Superior temporal gyrus (tissue), 1 donor: ENCODE measurements around the gene KCNMB4.

ENCODE experiments used
- DNase-seq: peaks from one replicate; pipeline ENCODE4 v3.0.0-alpha.2; 2016; ENCODE audit errors: extremely low spot score

Gene KCNMB4, protein sequence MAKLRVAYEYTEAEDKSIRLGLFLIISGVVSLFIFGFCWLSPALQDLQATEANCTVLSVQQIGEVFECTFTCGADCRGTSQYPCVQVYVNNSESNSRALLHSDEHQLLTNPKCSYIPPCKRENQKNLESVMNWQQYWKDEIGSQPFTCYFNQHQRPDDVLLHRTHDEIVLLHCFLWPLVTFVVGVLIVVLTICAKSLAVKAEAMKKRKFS

DNA sequence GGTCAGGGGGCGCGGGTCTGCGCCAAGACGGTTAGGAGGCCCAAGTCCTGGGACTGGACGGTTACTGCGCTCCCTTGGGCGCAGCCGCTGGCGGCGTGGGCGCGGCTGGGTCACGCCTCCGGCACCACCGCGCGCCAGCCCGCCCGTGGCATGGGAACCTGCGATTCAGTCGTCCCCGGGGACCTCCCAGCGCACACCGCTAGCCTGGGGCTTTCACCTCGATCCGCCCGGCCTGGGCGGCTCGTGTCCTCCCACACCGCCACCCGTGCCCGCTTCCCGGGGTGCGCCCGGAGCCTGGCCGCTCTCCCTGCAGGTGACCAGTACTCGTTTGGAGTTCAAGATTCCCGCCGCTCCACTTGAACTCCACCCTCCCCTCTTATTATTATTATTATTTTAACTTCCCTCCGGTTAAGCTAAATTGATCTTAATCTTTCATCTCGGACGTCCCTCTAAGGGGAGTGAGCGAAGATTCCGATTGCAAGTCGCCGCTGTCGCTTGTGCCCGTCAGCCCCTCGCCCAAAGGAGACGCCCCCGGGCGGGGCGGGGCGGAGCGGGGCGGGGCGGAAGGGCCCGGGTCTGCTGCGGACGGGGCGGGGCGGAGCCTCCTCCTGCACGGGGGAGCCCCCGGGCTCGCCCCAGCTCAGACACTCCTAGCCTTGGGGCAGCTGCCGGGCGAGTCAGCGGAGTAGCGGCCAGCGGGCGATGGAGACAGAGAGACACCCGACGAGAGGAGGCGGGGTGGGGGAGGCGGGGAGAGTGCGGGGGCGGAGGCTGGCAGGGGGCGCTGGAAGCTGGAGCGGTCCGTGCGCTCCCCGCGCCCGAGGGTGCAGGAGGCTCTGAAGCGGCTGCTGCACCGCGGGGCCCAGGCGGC is at the start of gene KCNMB4:
TSS of gene KCNMB4 (plus strand) at position 643 of the 871 bp plus-strand sequence. CDS start 445 bp downstream, outside the sequence.
- peak; percentile 67 for DNase-seq

DNA sequence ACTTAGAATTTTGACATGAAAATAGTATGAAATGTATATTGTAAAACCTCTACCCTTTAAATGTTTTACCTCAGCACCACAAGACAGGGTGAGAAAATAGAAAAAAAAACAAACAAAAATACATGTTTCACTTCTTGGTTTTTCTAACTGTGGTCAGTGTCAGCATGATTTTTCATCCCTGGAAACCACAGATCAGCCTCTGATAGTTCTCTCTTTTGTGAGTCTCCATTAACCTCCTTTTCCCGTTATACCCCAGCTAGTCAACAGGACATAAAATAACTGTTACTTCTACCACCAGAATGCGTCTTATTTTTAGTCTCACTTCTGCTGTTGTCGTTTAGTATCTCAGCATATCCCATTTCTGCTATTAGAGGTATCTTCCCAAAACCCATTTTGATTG is 48.3 kb upstream of the KCNMB4 start:
- DNase-seq: no peak

DNA sequence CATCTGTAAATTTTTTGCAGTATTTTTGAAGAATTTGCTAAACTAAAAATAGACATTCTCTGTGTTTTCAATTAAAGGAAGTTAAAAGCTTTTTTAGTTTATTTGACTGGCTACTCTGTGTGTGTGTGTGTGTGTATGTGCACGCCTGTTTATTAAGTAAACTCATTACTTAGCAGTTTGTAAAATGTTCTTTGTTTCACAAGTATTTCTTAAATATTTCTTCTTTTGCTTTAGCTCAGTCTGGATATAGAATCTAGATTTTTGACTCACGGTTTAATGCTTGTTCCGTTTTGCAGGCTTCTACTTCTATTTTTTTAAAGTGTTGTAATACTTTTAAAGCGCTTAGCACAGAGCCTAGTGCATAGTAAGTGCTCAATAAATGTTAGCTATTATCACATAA is 46.5 kb upstream of the KCNMB4 start:
- DNase-seq: no peak

DNA sequence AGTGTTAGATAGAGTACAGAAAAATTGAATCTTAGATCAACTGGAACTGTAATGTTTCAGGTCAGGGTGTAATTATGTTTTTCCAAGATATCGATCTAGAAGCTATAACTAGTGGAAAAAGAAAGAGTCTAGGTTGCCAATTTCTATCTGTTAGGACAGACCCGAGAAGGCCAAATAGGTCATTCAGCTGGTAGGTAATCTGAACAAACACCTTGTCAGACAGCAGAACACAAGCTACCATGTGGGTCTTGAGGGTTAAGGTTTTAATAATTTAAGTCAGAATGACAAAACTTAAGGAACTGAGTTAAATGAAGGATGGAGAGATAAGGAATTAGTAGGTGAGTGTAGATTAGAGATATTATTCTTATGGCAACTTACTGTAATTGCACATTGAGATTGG is 44.9 kb upstream of the KCNMB4 start:
- DNase-seq: no peak

DNA sequence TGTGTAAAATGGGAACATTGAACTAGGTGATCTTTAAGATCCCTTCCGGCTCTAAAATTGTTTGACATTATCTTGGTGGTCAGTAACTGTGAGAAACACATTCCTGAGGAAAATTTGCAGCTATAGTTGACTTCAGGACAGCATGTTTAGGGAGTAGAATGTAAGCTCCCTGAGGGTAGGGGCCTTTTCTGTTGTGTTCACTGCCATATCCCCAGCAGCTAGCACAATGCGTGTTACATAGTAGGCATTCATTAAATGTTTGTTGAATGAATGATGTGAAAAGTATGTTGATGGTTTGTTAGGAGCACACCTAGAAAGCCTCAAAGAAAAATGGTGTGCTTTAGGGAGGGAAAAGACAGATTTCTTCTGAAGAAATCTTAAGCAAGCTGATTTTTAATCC is 38.5 kb upstream of the KCNMB4 start:
- no peak for DNase-seq

DNA sequence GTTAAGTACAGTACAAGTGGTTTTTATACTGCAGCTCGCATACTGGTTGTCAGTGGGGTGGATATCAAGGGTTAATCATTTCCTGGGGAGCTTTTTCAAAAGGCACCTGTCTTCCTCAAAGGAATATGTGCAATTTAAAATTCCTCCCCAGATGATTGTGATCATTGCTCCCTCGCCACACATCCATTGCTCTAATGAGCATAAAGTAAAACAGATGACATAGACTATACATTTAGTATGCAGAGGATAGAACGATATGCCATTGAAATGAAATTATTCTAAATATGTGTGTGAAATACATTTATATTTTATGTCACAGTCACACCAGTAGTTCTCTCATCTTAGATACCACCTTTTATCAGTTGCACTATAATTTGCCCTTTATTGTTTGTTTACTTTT is 36.4 kb upstream of the KCNMB4 start:
- DNase-seq: no peak

DNA sequence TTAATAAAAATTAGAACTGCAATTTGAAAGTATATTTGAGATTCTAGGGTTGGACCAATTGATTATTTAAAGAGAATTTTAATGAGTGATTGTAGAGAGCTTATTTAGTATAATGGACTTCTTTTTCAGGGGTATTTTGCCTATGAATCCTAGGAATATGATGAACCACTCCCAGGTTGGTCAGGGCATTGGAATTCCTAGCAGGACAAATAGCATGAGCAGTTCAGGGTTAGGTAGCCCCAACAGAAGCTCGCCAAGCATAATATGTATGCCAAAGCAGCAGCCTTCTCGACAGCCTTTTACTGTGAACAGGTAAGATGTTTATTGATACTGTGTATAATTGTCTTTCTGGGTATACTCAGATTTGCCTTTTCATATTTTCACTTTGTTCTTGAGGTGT is 35.9 kb upstream of the KCNMB4 start:
- DNase-seq: no peak

DNA sequence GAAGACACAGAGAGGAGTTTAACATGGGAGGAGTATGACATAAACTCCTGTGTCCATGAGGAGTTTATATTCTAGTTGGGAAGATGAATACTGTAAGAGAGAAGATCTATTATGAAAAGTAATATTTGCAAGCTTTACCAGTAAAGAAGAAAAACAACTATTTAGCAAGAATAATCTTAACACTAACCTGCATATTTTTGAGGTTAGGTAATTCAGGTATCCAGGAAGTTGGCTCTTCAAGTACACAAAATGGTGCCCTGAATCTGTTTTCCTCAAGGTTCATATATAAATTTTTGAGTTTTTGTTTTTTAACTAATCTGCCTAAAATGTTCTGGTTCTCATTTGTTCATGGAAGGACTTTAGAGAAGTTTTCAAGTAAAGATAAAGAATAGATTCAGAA is 33.9 kb upstream of the KCNMB4 start:
- DNase-seq: no peak

DNA sequence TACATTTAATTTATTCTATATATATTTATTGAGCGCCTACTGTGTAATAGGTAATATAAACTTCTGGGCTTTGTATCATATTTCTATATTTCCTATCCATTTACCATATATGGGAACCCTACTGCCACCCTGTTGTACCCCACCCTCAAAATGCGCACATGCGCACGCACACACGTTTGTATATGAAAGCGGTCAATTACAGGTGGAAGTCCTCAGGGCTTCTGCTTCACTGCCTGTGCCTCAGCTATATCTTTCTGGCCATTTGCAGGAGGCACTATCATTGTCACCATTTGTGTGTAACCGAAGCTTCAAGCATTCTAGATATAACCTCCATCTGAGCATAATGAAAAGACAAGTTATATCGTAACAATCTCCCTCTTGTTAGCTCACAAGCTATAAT is 31.3 kb upstream of the KCNMB4 start:
- DNase-seq: no peak

DNA sequence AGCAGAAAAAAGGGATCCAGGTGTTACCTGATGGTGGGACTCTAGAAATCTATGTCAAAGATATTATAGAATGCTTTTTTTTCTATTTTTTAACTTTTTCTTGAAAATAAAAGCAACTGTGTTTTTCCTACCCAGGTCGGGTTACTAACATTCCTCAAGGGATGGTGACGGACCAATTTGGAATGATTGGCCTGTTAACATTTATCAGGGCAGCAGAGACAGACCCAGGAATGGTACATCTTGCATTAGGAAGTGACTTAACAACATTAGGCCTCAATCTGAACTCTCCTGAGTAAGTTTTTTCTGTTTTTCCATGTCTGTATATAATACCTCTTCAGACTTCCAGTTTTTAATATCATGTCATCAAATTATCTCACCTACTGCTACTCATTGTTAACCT is 27.6 kb upstream of the KCNMB4 start:
- DNase-seq: no peak

DNA sequence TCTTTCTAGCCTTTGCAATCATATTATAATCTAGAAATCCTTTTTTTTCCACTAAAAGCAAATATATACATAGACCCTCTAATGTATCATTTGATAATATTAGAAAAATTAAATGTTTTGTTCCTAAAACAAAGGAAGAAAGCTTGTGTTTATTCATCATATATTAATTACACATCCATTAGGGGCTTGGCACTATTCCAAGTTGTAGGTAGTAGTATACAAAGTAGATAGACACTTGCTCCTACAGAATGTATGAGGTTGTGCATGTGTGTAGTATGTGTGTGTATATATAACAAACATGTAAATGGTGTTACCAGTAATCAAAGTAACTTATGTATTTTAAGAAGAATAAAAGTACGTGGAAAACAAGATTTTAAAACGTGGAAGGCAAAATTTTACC is 15.0 kb upstream of the KCNMB4 start:
- no peak for DNase-seq

DNA sequence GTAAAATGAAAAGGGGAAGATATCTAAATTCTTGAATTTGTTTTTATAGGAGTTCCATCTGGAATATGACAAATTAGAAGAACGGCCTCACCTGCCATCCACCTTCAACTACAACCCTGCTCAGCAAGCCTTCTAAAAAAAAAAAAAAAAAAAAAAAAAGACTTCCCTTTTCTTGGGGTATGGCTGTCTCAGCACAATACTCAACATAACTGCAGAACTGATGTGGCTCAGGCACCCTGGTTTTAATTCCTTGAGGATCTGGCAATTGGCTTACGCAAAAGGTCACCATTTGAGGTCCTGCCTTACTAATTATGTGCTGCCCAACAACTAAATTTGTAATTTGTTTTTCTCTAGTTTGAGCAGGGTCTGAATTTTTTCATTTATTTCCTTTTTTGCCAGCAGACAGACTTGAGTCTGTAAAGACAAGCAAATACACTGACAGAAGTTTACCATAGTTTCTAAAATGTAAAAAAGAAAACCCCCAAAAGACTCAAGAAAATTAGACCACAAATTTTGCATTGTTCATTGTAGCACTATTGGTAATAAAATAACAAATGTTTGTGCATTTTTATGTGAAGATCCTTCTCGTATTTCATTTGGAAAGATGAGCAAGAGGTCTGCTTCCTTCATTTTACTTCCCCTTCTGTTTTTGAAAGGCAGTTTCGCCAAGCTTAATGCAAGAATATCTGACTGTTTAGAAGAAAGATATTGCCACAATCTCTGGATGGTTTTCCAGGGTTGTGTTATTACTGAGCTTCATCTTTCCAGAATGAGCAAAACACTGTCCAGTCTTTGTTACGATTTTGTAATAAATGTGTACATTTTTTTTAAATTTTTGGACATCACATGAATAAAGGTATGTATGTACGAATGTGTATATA is 12.1 kb upstream of the KCNMB4 start:
- DNase-seq: no peak

DNA sequence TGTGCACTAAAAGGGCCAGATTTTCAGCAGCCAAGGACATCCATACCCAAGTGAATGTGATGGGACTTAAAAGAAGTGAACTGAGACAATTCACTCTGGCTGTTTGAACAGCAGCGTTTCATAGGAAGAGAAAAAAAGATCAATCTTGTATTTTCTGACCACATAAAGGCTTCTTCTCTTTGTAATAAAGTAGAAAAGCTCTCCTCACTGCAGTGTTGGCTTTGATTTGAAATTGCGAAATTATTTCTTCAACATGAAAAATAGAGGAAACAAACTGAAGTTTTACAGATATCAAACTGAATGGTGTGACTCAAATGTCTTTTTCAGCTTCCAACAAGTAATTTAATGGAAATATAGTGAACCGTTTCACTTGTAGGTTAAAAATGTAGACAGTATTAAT is 11.3 kb upstream of the KCNMB4 start:
- no peak for DNase-seq

DNA sequence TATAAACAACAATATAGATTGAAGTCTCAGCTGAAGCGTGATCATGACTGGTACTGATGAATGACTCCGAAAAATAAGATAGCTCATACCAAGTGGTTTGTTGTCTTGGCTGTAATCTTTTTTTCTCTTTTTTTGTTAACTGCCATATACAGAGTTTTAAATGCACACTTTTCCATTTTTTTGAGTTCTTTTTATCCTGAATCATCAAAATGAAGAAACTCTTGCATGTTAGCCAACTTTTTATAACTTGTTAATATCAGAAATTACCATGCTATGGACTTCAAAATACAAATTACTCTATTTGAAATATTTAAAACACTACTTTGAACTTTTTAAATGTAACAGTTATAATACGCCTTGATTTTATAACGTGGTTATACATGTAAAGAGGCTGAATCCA is 10.1 kb upstream of the KCNMB4 start:
- no peak for DNase-seq

DNA sequence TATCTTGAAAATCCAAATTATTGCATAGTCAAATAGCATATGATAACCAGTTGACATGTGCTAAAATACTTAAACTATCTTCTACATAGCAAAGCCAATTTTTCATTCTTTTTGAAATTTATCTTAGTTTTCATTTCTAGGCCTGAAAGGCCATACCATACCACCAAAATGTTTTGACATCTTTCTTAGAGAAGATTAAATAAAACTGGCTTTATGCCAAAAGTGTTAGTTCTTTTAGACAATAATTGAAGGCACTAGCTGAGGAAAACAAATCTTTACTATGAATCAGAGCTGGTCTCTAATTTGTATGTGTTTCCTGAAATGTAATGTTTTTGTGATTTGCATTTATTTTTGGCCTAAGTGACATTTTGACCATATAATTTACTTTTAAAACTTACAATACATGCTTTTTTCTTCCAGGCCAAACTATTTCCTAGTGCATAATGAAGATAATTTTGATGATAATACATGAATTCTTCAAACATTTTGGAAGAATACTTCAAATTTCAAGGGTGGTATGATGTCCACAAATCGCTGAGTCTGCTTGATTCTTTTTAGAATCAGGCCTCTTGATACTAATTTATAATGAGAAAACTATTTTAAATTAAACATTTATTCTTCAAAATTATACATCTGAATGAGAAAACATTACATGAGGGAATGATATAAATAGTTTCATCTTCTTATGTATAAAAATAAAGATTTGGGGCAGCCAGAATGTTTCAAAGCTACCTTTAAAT is 6.5 kb upstream of the KCNMB4 start:
- DNase-seq: peak; percentile 36

DNA sequence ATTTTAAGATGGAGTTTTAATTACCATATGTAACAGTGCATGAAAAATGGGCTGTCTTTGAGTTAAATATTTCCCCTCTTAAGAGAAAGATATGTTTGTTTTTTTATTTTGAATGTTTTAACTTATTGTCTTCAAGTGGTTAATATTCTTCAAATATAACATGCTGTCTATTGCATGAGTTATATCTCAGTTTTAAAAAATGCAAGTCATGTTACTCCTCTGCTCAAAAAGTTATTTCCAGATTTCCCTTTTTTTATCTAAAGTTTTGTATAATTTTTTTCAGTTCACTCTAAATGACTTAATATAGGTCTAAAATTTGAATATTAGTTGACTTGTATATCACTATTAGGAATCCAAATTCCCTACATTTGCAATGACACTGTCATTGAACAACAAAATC is 5.9 kb upstream of the KCNMB4 start:
- peak; percentile 36 for DNase-seq

DNA sequence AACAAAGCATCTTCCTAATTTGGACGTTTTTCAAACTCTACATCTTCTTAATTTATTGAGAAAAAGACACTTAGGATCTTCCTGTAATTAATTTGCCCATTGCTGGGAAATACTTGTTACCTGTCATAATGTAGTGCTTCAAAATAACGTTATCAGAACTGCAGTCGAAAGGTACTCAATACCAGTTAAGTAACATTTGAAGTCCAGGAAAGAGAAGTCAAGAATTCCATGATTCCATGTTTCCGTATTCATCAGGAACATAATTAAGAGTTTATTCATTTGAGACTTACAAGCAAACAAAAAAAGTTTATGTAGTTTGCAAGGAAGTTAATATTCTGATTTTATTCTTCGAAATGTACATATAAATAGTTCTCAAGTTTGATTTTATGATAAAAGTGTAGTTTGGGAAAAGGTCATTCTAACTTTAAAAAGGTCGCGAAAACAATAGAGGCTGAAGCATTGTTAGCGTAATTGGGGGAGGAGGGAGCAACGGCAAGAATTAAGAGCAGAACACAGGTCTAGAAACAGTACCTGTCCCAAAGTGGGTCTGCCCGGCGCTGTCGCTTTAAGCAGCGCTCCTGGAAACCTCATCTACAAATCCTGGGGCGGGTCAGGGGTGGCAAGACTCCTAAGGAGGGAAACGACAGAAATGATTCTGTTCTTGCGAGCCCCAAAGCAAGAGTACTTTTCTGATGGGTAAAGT is 1.2 kb upstream of the KCNMB4 start:
- no peak for DNase-seq

DNA sequence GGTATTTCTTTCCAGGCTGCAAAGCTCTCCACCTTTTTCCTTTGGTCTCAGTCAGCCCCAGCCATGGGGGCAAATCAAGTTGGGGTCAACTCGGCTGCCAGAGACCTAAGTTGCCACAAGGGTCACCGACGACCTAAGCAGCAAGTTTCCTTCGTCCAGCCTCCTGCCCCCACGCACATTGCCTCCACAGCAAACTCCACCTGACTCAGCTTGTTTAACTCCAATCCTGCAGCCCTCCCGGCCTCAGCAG is 767 bp upstream of the KCNMB4 start:
- no peak for DNase-seq

DNA sequence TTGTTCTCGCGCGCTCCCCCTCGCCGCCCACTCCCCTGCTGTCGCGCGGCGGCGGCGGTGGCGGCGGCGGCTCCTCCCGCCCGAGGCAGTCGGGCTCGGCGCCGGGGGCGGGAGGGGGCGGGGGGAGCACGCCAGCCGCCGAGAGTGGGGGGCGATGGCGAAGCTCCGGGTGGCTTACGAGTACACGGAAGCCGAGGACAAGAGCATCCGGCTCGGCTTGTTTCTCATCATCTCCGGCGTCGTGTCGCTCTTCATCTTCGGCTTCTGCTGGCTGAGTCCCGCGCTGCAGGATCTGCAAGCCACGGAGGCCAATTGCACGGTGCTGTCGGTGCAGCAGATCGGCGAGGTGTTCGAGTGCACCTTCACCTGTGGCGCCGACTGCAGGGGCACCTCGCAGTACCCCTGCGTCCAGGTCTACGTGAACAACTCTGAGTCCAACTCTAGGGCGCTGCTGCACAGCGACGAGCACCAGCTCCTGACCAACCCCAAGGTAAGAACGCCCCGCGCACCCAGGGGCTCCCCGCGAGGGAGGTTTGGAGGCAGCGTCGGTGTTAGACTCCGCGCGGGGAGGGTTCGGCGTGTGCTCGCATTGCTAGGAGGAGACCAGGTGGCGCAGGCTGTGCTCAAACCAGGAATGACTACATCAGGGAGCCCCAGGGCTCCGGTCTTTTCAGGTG is 629 bp downstream of the KCNMB4 start:
- peak; percentile 55 for DNase-seq

DNA sequence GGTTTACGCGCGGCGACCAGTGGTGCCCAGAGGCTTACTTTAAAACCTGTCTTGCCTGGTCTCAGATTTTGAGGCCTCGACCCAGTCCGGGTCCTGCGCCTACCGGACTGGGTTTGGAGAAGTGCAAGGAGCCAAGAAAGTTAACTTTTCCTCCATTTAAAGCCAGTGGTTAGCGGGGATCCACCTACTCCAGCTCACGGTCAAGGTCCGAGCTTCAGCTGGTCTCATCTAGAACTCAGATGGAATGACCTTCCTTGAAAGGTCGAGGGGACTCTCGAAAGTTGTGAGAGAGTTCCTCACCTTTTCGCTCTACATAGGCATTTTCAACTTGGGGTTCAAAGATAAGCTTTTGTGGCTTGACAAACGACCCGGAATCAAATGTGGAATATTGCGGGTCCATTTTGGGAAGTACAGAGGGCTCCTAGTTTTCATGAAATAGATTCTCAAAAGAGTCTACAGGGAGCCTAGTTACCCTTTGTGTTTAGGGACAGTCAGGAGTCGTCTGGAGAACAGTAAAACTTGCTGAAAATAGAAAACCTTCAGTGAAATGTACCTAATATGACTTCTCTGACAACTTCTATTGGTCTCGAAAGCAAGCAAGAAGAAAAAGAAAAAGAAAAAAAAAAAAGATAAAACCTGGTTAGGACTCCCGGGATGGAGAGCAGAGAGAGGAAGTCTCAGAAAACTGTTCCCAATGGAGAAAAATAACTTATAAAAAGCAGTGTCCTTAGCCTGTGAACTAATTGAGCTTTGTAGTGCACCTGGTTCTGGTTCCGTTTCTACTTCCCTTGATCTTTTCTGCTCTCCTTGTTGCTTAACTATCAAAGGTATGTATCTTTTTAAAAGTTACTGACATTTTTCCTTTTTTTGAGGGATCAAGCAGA is 1.4 kb downstream of the KCNMB4 start:
- DNase-seq: peak; percentile 74
